GM19397 (cell line): Measurements from ENCODE around the gene RAD51B.

Source experiments
- ATAC-seq: cut with Tn5 transposase; IDR thresholded peaks from one replicate; pipeline ENCODE4 v1.9.1; 2021; ENCODE audit warnings: mild to moderate bottlenecking, moderate library complexity; ENCODE audit not compliant: unreplicated experiment

Gene RAD51B

GRCh38 chr14:68469208-68469713, 649.7 kb downstream of the RAD51B start:
- ATAC-seq = no peak

DNA sequence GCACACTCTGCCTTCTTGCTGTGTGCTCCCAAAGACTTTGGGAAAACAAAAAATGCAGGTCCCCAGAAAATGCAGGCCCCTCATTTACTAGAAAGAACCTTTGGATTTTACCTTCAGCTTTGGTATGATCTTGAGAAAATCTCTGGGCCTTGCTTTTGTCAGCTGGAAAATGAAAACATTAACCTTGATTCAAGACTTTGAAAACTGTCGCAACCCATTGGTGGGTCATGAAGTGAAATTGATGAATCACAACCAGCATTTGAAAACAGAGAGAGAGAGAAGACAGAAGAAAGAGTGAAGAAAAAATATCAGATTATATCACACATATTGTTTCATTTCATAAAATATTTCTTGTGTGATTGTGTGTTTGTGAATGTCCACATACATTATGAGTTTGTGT, 650.8 kb downstream of the RAD51B start:
- no peak for ATAC-seq

- ATAC-seq = no peak
Measured at GRCh38 chr14:68471029-68471963, 651.7 kb downstream of the RAD51B start.

DNA sequence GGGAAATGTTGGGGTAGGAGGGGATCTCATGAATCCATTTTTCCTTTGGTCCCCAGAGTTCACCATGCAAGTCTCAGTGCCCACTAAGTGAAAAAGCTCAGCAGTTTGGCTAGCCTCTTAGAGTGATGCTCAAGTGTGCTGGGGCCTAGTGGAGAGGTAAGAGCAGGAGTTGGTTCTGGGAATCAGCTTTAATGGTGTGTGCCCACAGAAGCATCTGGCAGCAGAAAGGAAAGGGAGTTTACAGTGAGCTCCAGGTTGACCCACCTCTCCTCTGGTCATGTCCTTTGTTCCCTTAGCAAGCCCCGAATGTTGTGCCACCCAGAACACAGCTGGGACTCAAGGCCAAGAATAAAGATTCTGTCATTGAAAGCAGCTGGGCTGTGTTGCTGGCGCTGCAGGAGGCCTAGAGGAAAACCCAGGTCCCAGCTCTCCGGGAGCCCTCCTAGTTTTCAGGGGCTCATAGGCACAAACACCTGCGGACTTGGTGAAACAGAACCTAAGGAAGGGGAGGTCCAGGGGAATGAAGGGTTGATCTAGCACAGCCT, 652.5 kb downstream of the RAD51B start:
- no peak for ATAC-seq

GRCh38 chr14:68473069-68473468, 653.5 kb downstream of the RAD51B start:
- ATAC-seq = no peak

- no peak for ATAC-seq
Measured at GRCh38 chr14:68473794-68474193, 654.2 kb downstream of the RAD51B start.

GRCh38 chr14:68474741-68475140, 655.2 kb downstream of the RAD51B start:
- ATAC-seq = no peak

GRCh38 chr14:68475802-68476201, 656.2 kb downstream of the RAD51B start:
- no peak for ATAC-seq

- peak; percentile 84 for ATAC-seq
Measured at GRCh38 chr14:68476212-68477109, 656.9 kb downstream of the RAD51B start.

DNA sequence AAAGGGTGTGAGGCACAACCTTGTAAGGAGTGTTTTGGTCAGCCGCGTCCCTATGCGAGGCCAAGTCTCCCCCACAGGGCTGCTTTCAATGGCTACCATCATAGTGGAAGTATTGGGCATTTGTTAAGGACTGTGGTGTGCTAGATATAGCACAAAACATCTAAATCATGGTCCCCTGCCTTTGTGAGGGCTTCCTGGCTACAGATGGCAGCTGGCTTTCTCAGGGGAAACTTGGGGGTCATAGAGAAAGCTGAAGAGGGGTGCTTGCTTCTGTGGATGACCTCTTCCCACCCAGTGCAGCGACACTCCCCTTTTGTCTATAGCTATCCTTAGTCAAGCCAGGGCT, 657.5 kb downstream of the RAD51B start:
- ATAC-seq = no peak

DNA sequence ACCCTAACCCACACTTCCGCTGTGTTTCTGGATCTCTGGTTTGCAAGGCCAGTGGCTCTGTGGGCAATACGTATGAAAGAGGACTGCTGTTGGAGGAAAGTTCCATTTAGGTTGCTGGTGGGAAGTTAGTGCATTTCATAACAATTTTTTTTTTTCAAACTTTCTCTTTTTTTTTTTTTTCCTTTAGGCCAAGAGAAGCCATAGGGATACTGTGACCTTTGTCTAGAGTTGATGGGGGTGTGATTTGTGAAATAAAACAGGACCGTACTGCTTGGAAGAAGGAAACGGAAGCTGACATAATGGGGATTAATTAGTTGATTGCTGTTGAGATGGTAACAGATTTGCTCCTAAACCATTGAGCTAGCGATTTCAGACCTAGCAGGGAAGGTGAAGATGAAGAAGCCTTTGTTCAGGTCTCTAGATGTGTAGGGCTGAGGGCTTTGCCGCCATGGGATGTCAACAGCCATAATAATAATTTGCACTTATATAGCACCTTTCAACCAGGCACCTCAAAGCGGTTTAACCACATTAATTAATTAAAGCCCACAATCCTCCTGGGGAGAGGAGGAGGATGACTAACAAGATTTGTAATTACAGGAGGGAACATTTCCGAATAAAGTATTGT, 658.0 kb downstream of the RAD51B start:
- ATAC-seq = no peak

DNA sequence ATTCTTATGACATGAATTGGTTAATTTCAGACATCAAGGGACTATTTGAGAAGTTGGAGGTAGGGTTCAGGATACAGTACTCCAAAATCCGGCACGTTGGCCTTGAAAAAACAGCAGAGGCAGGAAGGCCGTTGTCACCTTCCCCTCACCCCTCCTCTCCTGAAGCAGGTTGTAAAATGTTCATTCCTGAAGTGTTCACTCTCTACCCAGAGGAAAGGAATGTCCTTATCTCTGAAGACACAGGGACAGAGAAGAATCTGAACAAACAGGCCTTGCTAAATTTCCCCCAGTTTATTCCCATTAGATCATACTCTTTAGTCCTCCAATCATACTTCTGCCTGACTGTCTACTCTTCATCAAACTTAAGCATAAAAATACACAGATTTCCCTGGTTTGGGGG, 659.7 kb downstream of the RAD51B start:
- ATAC-seq = no peak

DNA sequence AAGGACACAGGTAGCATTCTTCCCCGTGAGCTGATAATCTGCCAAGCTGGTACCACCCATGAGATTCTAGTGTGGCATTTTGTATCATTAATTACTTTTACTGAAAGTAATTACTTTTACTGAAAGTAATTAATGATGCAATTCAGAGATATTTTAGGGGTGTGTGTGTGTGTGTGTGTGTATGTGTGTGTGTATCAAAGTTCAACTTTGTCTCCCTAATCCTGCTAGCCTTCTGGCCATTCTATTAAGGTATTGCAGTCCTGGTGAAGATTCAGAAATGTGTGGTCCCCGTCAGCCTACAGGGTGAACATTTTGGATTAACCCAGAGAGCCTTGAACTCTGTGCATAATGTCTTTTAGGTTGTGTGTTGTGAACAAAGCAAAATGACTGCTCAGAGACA, 662.4 kb downstream of the RAD51B start:
- ATAC-seq = no peak

DNA sequence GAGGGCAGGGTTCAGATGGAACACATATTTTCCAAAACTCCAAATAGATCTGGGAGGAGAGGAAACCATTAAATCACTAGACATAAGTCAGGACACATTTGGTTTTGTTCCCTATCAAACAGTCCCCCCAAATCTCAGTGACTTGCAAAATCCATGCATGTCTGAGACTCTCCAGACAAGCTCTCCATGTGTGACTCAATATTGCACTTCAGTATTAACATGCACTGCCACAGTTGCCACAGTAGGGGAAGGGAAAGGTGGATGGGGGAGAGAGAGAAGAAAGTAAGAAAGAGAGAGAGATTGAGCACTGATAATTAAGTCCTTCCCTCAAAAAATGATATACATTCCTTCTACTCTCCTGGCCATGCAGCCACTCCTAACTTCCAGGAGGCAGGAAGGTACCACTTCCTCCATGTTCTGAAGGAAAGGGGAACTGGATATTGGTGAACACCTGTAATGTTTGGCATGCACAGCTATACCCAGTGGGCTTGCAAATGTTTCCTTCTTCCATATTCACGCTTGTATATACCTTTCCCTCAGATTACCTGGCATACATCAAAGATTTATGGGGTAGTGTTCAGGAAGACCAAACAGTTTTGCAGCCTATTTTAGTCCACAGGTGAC, 663.3 kb downstream of the RAD51B start:
- no peak for ATAC-seq

GRCh38 chr14:68486033-68486732, 666.6 kb downstream of the RAD51B start:
- ATAC-seq = no peak

- no peak for ATAC-seq
Measured at GRCh38 chr14:68486809-68487208, 667.2 kb downstream of the RAD51B start.

DNA sequence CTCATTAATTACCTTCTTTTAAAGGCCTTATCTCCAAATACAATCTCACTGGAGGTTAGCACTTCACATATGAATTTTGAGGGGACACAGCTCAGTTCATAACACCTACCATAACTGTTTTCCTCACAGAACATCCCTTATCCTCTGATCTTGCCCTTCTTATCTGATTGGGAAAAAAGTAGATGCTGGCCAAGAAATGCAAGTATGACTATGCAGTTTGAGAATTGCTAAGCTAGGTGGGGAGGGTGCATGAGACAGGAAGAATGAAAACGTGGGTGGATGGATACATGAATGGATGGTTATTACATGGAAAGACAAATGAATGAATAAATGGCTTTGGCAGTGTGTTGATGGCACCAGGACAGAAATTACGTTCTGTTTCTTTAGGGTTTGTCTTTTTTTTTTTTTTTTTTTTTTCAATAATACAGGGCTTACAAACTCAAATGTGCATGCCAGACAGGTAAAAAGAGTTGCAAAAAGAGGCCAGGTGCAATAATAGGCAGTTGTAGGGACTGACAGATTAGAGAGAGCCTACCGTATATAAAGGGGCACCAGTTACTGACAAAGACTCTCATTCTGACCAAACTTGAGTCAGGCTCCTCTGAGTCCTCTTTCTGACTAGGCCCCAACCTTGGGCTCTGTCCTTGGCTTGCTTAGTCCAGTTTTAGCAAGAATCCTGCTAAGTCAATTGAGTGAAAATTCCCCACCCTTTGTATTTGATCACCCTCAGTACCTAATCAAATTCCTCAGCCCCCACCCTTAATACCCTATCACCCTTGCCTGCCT, 668.4 kb downstream of the RAD51B start:
- no peak for ATAC-seq

DNA sequence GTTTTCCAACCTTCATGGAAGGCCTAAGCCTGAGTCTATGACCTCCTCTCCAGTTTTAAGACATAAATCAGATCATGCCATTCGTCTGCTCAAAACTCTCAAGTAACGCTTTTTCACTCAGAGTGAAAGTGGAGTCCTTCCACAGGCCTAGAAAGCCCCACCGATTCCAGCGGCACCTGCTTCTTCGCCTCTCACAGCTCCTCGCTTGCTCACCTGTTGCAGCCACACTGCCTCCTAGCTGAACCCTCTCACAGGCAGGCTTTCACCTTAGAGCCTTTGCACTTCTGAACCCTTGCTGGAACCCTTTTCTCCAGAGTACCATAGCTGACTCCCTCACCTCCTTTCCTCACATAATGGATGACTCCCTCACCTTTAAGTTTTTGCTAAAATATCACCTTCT, 672.2 kb downstream of the RAD51B start:
- ATAC-seq = no peak
